ENCODE data around the gene PFKFB3. TPM values are rescaled to one million over a fixed set of nuclear protein-coding genes. Genes with fewer than 3 reads are reported as not detected.
A peak's percentile ranks its signal among the peaks of the same experiment; 100 is the strongest.

PFKFB3 gene
- total and polyA plus RNA-seq, 2 of the 13 experiments (the other 11 are each of a cell fraction or from before 2014, with no cell fraction given) = 1.2 to 13.3 TPM

DNA sequence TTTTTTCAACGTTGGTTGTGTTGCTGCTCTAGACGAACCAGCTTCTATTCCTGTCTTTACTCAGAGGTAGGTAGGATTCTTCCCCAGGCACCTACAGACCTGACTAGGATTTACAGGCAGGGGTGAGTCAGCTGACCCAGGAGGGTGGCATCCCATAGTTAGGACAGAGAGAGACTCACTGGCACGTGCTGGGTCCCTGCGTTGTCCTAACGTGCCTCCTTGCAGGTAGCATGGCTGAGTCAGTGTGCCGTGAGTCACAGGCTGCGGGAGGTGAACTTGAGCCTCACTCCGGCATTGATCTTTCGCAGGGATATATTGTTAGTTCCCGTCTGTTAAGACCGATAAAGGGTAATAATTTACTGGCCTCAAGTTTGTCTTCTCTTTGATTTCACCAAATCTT, 96.5 kb downstream of the PFKFB3 start (continued):
- TF ChIP-seq FOXO4 (CRISPR knock-in tag; conservative IDR thresholded peaks at IDR 0.05) (no peak), ZNF816 (CRISPR knock-in tag; IDR thresholded peaks at IDR 0.05; ENCODE audit: borderline replicate concordance) (no peak), TP53 (CRISPR knock-in tag; conservative IDR thresholded peaks at IDR 0.05) (no peak), ZFP36L1 (CRISPR knock-in tag; IDR thresholded peaks at IDR 0.05) (no peak), ZNF382 (CRISPR knock-in tag; IDR thresholded peaks at IDR 0.05; ENCODE audit: borderline replicate concordance) (no peak), ZNF124 (CRISPR knock-in tag; IDR thresholded peaks at IDR 0.05) (no peak), ZBTB3 (CRISPR knock-in tag; IDR thresholded peaks at IDR 0.05; ENCODE audit: borderline replicate concordance, low read depth) (no peak), ZBTB43 (CRISPR knock-in tag; conservative IDR thresholded peaks at IDR 0.05) (no peak), GPBP1L1 (CRISPR knock-in tag; IDR thresholded peaks at IDR 0.05) (no peak), MTA1 (CRISPR knock-in tag; IDR thresholded peaks at IDR 0.05; ENCODE audit: borderline replicate concordance) (no peak), TGIF2 (CRISPR knock-in tag; IDR thresholded peaks at IDR 0.05) (no peak), ZNF710 (CRISPR knock-in tag; IDR thresholded peaks at IDR 0.05; ENCODE audit: borderline replicate concordance) (no peak), ZNF468 (CRISPR knock-in tag; IDR thresholded peaks at IDR 0.05) (no peak)
- TF ChIP-seq, protein P1, sequence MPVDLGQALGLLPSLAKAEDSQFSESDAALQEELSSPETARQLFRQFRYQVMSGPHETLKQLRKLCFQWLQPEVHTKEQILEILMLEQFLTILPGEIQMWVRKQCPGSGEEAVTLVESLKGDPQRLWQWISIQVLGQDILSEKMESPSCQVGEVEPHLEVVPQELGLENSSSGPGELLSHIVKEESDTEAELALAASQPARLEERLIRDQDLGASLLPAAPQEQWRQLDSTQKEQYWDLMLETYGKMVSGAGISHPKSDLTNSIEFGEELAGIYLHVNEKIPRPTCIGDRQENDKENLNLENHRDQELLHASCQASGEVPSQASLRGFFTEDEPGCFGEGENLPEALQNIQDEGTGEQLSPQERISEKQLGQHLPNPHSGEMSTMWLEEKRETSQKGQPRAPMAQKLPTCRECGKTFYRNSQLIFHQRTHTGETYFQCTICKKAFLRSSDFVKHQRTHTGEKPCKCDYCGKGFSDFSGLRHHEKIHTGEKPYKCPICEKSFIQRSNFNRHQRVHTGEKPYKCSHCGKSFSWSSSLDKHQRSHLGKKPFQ (CRISPR knock-in tag; IDR thresholded peaks at IDR 0.05; ENCODE audit: insufficient replicate concordance) = no peak
- TF ChIP-seq, protein P2, sequence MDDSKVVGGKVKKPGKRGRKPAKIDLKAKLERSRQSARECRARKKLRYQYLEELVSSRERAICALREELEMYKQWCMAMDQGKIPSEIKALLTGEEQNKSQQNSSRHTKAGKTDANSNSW (CRISPR knock-in tag; IDR thresholded peaks at IDR 0.05; ENCODE audit: borderline replicate concordance) = no peak
- TF ChIP-seq, protein P3, sequence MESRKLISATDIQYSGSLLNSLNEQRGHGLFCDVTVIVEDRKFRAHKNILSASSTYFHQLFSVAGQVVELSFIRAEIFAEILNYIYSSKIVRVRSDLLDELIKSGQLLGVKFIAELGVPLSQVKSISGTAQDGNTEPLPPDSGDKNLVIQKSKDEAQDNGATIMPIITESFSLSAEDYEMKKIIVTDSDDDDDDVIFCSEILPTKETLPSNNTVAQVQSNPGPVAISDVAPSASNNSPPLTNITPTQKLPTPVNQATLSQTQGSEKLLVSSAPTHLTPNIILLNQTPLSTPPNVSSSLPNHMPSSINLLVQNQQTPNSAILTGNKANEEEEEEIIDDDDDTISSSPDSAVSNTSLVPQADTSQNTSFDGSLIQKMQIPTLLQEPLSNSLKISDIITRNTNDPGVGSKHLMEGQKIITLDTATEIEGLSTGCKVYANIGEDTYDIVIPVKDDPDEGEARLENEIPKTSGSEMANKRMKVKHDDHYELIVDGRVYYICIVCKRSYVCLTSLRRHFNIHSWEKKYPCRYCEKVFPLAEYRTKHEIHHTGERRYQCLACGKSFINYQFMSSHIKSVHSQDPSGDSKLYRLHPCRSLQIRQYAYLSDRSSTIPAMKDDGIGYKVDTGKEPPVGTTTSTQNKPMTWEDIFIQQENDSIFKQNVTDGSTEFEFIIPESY (CRISPR knock-in tag; IDR thresholded peaks at IDR 0.05) = peak; percentile 12; the same call in 1 of the 2 replicates
- TF ChIP-seq, protein P4, sequence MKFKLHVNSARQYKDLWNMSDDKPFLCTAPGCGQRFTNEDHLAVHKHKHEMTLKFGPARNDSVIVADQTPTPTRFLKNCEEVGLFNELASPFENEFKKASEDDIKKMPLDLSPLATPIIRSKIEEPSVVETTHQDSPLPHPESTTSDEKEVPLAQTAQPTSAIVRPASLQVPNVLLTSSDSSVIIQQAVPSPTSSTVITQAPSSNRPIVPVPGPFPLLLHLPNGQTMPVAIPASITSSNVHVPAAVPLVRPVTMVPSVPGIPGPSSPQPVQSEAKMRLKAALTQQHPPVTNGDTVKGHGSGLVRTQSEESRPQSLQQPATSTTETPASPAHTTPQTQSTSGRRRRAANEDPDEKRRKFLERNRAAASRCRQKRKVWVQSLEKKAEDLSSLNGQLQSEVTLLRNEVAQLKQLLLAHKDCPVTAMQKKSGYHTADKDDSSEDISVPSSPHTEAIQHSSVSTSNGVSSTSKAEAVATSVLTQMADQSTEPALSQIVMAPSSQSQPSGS (CRISPR knock-in tag; IDR thresholded peaks at IDR 0.05) = no peak
